Prostate gland (tissue), 2 donors: ENCODE measurements around the gene NTM. TPM values are rescaled to one million over a fixed set of nuclear protein-coding genes. Genes with fewer than 3 reads are reported as not detected.

Source experiments
- DNase-seq: peaks from one replicate; pipeline ENCODE4 v3.0.0-alpha.2; 2019; ENCODE audit warnings: low spot score
- H3K27ac ChIP-seq, 2 donors: fragments of 200-600 bp; sonication (generic); 2 replicates each; pipeline ENCODE4 v1.5.1; 2017 to 2019
- H3K27me3 ChIP-seq: fragments of 200-600 bp; sonication (generic); replicated peaks from 2 replicates; pipeline ENCODE4 v1.5.1; 2019; ENCODE audit not compliant: insufficient read depth
- H3K36me3 ChIP-seq, 2 donors: fragments of 200-600 bp; sonication (generic); 1 replicate in 1 of 2; 2 replicates in 1 of 2; pipeline versions ENCODE4 v1.5.1 to v1.8.1; 2017 to 2019
- H3K4me1 ChIP-seq: fragments of 200-600 bp; sonication (generic); replicated peaks from 2 replicates; pipeline ENCODE4 v1.5.1; 2019
- H3K4me3 ChIP-seq, 2 donors: fragments of 200-600 bp; sonication (generic); 2 replicates each; pipeline ENCODE4 v1.5.1; 2017 to 2019
- H3K9me3 ChIP-seq: fragments of 200-600 bp; sonication (generic); 2 replicates; pipeline ENCODE4 v1.5.1; 2017
- CTCF ChIP-seq, 4 experiments: fragments of 200-600 bp in 2 of 4; fragments of 450-650 bp in 2 of 4; sonication (generic) in 2 of 4; IDR thresholded peaks; 1 replicate in 3 of 4; 2 replicates in 1 of 4; pipeline ENCODE4 v1.5.1; 2016 to 2019; ENCODE audit warnings: antibody characterized with exemption in 4 of 4, mild to moderate bottlenecking in 2 of 4, moderate library complexity in 2 of 4
- POLR2A ChIP-seq: fragments of 450-650 bp; IDR thresholded peaks from one replicate; pipeline ENCODE4 v1.6.1; 2016; ENCODE audit warnings: antibody characterized with exemption, mild to moderate bottlenecking
- POLR2AphosphoS5 ChIP-seq: sonication (generic); formaldehyde crosslinking; IDR thresholded peaks from one replicate; pipeline ENCODE4 v1.6.1; 2017; ENCODE audit warnings: antibody characterized with exemption
- WGBS: methylation state at CpG from one replicate; pipeline ENCODE4 v1.1.5; 2018; 5-methylcytosine and 5-hydroxymethylcytosine counted together
- intact Hi-C: fragments of 100-400 bp; cut with DNase I; formaldehyde crosslinking; loops from one replicate; pipeline ENCODE4 v1.14.2; 2022
- total RNA-seq, 2 donors: library from RNA; depleted of rRNA; stranded (reverse); fragments of >200 nt; gene quantifications; one replicate each; pipeline ENCODE4 v1.1.0, GENCODE V29; 2016

The NTM gene
- total RNA-seq, 2 donors from 2014 or later: 7.4 TPM; not detected in 1

DNA sequence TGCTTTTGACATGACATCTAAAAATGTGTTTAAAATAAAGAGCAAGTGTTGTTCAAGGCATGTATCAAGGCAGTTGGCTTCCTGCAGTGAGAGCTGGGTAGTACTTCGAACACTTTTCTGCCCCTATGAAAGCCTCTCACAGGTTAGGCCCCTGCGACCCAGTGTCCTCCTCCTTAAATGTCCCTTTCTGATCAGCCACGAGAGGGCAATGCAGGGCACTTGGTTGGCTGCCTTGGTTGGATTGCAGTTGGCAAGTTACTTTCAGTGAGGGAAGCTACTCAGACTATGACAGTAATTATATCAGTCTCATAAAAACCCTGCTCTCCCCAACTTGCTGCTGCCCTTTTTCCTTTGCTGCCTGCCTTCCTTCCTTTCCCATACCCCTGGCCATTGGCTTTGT, 743.8 kb downstream of the NTM start:
- H3K4me3 ChIP-seq: no peak overlapping the region
- 29% methylated on average over 3 of the region's 3 CpGs for WGBS
- DNase-seq: no peak

DNA sequence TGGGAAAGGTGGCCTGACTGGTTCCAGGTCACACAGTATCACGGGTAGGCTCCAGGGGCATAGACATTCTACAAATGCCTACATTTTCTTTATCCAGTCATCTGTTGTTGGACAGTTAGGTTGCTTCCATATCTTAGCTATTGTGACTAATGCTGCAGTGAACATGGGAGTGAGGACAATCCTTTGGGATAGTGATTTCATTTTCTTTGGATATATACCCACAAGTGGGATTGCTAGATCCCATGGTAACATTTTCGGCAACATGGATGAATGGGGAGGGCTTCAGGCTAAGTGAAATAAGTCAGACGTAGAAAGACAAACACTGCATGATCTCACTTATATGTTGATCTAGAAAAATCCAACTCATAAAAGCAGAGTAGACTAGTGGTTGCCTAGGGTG, 744.3 kb downstream of the NTM start:
- H3K4me3 ChIP-seq: no peak overlapping the region
- intact Hi-C loops: no loop called here
- 82% methylated on average over 3 of the region's 3 CpGs for WGBS
- H3K36me3 ChIP-seq: no peaks in the 10 kb centered on the region
- TF ChIP-seq POLR2A (no peak), POLR2AphosphoS5 (no peak)
- no peaks in the 10 kb centered on the region for H3K27me3 ChIP-seq
- no peaks in the 10 kb centered on the region for H3K9me3 ChIP-seq
- no peaks in the 10 kb centered on the region for H3K4me1 ChIP-seq
- no peak overlapping the region for H3K27ac ChIP-seq
- no peak for DNase-seq

More for the DNA sequence above, 743.8 kb downstream of the NTM start:
- no peaks in the 10 kb centered on the region for H3K9me3 ChIP-seq
- no peak for TF ChIP-seq CTCF (IDR thresholded peaks at IDR 0.05)
- TF ChIP-seq POLR2AphosphoS5: no peak
- no peak for TF ChIP-seq POLR2A
- H3K4me1 ChIP-seq: no peaks in the 10 kb centered on the region
- no peak overlapping the region for H3K27ac ChIP-seq
- no peaks in the 10 kb centered on the region for H3K27me3 ChIP-seq
- intact Hi-C loops: no loop called here
- H3K36me3 ChIP-seq: no peaks in the 10 kb centered on the region

- Histone ChIP-seq H3K4me3 (no peak overlapping the region), H3K27ac (no peak overlapping the region), H3K27me3 (no peaks in the 10 kb centered on the region), H3K36me3 (no peaks in the 10 kb centered on the region), H3K4me1 (no peaks in the 10 kb centered on the region), H3K9me3 (no peaks in the 10 kb centered on the region)
- TF ChIP-seq CTCF (IDR thresholded peaks at IDR 0.05): no peak
- TF ChIP-seq POLR2A: no peak
- no peak for TF ChIP-seq POLR2AphosphoS5
- DNase-seq: no peak
- WGBS: 95% methylated on average over 5 of the region's 5 CpGs
- intact Hi-C loops: no loop called here
Measured at GRCh38 chr11:132115454-132115853, 745.0 kb downstream of the NTM start.

DNA sequence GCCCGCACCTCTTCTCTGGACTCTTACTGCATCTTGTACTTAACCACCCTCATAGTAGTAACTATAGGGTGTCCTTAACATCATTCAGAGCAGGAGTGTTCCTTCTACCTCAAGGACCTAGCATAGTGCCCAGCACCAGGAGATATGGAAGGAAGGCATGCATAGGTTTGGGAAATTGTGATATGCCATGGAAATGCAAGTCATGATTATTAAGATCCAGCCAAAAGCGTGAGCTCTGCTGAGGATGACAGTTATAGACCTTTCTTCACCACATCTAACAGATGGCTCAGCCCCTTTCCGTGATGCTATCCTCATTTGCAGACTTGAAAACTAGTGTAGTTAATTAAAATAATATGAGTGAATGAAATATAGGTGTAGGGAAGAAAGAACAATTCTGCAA, 746.1 kb downstream of the NTM start:
- no peaks in the 10 kb centered on the region for H3K4me1 ChIP-seq
- H3K4me3 ChIP-seq: no peak overlapping the region
- no peak for DNase-seq
- 93% methylated on average over 3 of the region's 3 CpGs for WGBS
- intact Hi-C loops: no loop called here
- H3K27me3 ChIP-seq: no peaks in the 10 kb centered on the region
- no peak for TF ChIP-seq POLR2AphosphoS5
- no peak for TF ChIP-seq POLR2A
- no peak for TF ChIP-seq CTCF (IDR thresholded peaks at IDR 0.05)
- H3K9me3 ChIP-seq: no peaks in the 10 kb centered on the region
- H3K36me3 ChIP-seq: no peaks in the 10 kb centered on the region
- no peak overlapping the region for H3K27ac ChIP-seq

DNA sequence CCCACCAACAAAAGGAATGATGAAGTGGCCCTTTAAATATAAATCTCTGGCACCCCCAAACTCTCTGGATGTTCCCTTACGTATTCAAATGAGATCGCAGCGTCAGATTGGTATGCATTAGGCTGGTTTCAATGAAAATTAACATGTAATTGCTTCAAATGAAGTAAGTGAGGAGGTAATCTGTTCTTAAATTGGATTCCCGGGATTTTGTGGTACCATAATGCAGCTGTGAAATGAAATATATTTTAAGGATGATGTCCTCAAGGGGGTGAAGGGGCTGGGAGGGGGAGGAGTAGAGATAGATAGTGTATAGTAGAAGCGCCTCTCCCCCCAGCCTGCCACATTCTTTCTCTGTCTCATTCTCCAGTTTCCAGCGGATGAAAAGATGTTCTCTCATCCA, 748.2 kb downstream of the NTM start:
- Histone ChIP-seq H3K9me3 (no peaks in the 10 kb centered on the region), H3K27me3 (no peaks in the 10 kb centered on the region), H3K4me3 (no peak overlapping the region), H3K27ac (no peak overlapping the region), H3K4me1 (no peaks in the 10 kb centered on the region), H3K36me3 (no peaks in the 10 kb centered on the region)
- DNase-seq: no peak
- WGBS: 77% methylated on average over 6 of the region's 6 CpGs
- intact Hi-C loops: no loop called here
- TF ChIP-seq CTCF (IDR thresholded peaks at IDR 0.05): no peak
- TF ChIP-seq POLR2AphosphoS5: no peak
- no peak for TF ChIP-seq POLR2A
